GM12878 (cell line): ENCODE results near the gene AQP9. TPM values are rescaled to one million over a fixed set of nuclear protein-coding genes. Genes with fewer than 3 reads are reported as not detected.

Experiments
- ATAC-seq: fragments of 200-7000 bp; cut with Tn5 transposase; 3 replicates; pipeline ENCODE4 v1.9.1; 2020; ENCODE audit warnings: mild to moderate bottlenecking, moderate library complexity
- BruUV-seq: library from RNA; stranded (reverse); fragments of 400-500 nt; replicated peaks from 2 replicates; lab custom pipeline; 2021; lab: Mats Ljungman, UMichigan
- CTCF ChIA-PET: fragments of 300-600 bp; sonication (Branson Sonifier 250); formaldehyde crosslinking; extraction: SDS; loops from one replicate; lab custom pipeline; 2021; ENCODE audit warnings: inconsistent platforms; lab: Yijun Ruan, JAX
- POLR2A ChIA-PET: fragments of 350-600 bp; formaldehyde crosslinking; extraction: SDS; loops from one replicate; lab custom pipeline; 2021; ENCODE audit warnings: inconsistent platforms; lab: Charles Lee
- RAD21 ChIA-PET: fragments of 300-600 bp; sonication (Branson Sonifier 250); formaldehyde crosslinking; loops from one replicate; lab custom pipeline; 2023; ENCODE audit warnings: antibody characterized with exemption; ENCODE audit not compliant: unreplicated experiment; lab: Charles Lee
- SMC1A ChIA-PET: fragments of 300-600 bp; sonication (Branson Sonifier 250); formaldehyde crosslinking; loops from one replicate; lab custom pipeline; 2023; ENCODE audit not compliant: unreplicated experiment, uncharacterized antibody; lab: Charles Lee
- DNase-seq: peaks from one replicate; pipeline ENCODE4 v3.0.0-alpha.2; 2011; ENCODE audit warnings: low read depth, low spot score
- FAIRE-seq: peaks from 3 replicates; lab custom pipeline; 2011; peaks lifted over from hg19 to GRCh38; lab: Jason Lieb, UNC
- H2AFZ ChIP-seq: 2 replicates; pipeline ENCODE4 v1.6.0; 2011; ENCODE audit warnings: low read depth, low read length, control low read depth; ENCODE audit not compliant: control insufficient read depth
- H3K27ac ChIP-seq: 2 replicates; pipeline ENCODE4 v1.5.1; 2011; ENCODE audit warnings: control low read depth; ENCODE audit not compliant: control insufficient read depth, insufficient read depth
- H3K27me3 ChIP-seq, 2 experiments: replicated peaks in 1 of 2; 2 replicates each; pipeline versions ENCODE4 v1.6.0 to v1.6.1; 2011; ENCODE audit warnings: low read length in 1 of 2; ENCODE audit not compliant: control insufficient read depth in 2 of 2, insufficient read depth in 2 of 2
- H3K36me3 ChIP-seq, 2 experiments: 2 replicates each; pipeline ENCODE4 v1.5.1; 2011; ENCODE audit warnings: low read length in 1 of 2; ENCODE audit not compliant: control insufficient read depth in 2 of 2, insufficient read depth in 2 of 2
- H3K4me1 ChIP-seq: 2 replicates; pipeline ENCODE4 v1.6.1; 2011; ENCODE audit warnings: mild to moderate bottlenecking, low read length, moderate library complexity, mixed read lengths; ENCODE audit not compliant: control insufficient read depth, insufficient read depth
- H3K4me2 ChIP-seq: 2 replicates; pipeline ENCODE4 v1.6.0; 2011; ENCODE audit warnings: control low read depth; ENCODE audit not compliant: control insufficient read depth, insufficient read depth
- H3K4me3 ChIP-seq: fragments of 200-600 bp; sonication (generic); 2 replicates; pipeline ENCODE4 v1.5.1; 2016
- H3K79me2 ChIP-seq: 2 replicates; pipeline ENCODE4 v1.6.0; 2011; ENCODE audit warnings: low read length; ENCODE audit not compliant: control insufficient read depth, insufficient read depth
- H3K9ac ChIP-seq: 2 replicates; pipeline ENCODE4 v1.8.0; 2011; ENCODE audit warnings: low read length, control low read depth, mixed read lengths; ENCODE audit not compliant: control insufficient read depth, insufficient read depth
- H3K9me3 ChIP-seq: replicated peaks from 3 replicates; pipeline ENCODE4 v1.5.1; 2011; ENCODE audit warnings: mild to moderate bottlenecking, low read length; ENCODE audit not compliant: control insufficient read depth, insufficient read depth
- H4K20me1 ChIP-seq: 2 replicates; pipeline ENCODE4 v1.6.0; 2011; ENCODE audit not compliant: control insufficient read depth, insufficient read depth
- ATF3 ChIP-seq: IDR thresholded peaks from 2 replicates; pipeline ENCODE4 v1.6.1; 2011; ENCODE audit warnings: low read depth, mild to moderate bottlenecking, low read length, moderate library complexity, borderline replicate concordance; ENCODE audit errors: extremely low read depth
- BMI1 ChIP-seq: fragments of 450-650 bp; IDR thresholded peaks from 2 replicates; pipeline ENCODE4 v1.6.1; 2016; ENCODE audit warnings: mild to moderate bottlenecking, moderate library complexity, borderline replicate concordance
- CHD2 ChIP-seq: IDR thresholded peaks from 2 replicates; pipeline ENCODE4 v1.6.1; 2011; ENCODE audit warnings: low read depth, low read length, improper control_type of control experiment, borderline replicate concordance
- E2F4 ChIP-seq: IDR thresholded peaks from 2 replicates; pipeline ENCODE4 v1.6.1; 2012; ENCODE audit warnings: low read depth, low read length, improper control_type of control experiment
- GATAD2B ChIP-seq: fragments of 450-650 bp; conservative IDR thresholded peaks from 2 replicates; pipeline ENCODE4 v1.6.1; 2017; ENCODE audit warnings: low read depth, mild to moderate bottlenecking, moderate library complexity
- JUND ChIP-seq: IDR thresholded peaks from 2 replicates; pipeline ENCODE4 v1.6.1; 2012; ENCODE audit warnings: low read depth, mild to moderate bottlenecking, low read length, improper control_type of control experiment, moderate library complexity
- POLR2A ChIP-seq: IDR thresholded peaks from 2 replicates; pipeline ENCODE4 v1.6.1; 2011; ENCODE audit warnings: low read depth, mild to moderate bottlenecking, low read length
- RAD21 ChIP-seq: IDR thresholded peaks from 2 replicates; pipeline ENCODE4 v1.6.1; 2011; ENCODE audit warnings: mild to moderate bottlenecking, low read depth, low read length, moderate library complexity; ENCODE audit not compliant: insufficient read depth
- YY1 ChIP-seq: IDR thresholded peaks from 2 replicates; pipeline ENCODE4 v1.6.1; 2011; ENCODE audit warnings: low read depth, mild to moderate bottlenecking, low read length
- ZBED1 ChIP-seq: IDR thresholded peaks from 2 replicates; pipeline ENCODE4 v1.6.1; 2016; ENCODE audit warnings: borderline replicate concordance
- ZNF217 ChIP-seq: fragments of 450-650 bp; IDR thresholded peaks from 2 replicates; pipeline ENCODE4 v1.6.1; 2017; ENCODE audit warnings: antibody characterized with exemption, mild to moderate bottlenecking
- ZNF384 ChIP-seq: IDR thresholded peaks from 2 replicates; pipeline ENCODE4 v1.6.1; 2012; ENCODE audit warnings: low read depth, mild to moderate bottlenecking, low read length, improper control_type of control experiment, borderline replicate concordance
- WGBS: methylation state at CpG from one replicate; pipeline ENCODE4 v1.1.6; 2016; ENCODE audit warnings: low lambda C conversion rate; ENCODE audit not compliant: insufficient replicate concordance, insufficient coverage; ENCODE audit errors: missing lambda C conversion rate; 5-methylcytosine and 5-hydroxymethylcytosine counted together
- in situ Hi-C: fragments of 300-500 bp; cut with MboI; formaldehyde crosslinking; loops from 9 replicates; pipeline ENCODE4 v1.14.3; 2018; ENCODE audit warnings: mixed read lengths
- intact Hi-C: fragments of 100-400 bp; cut with micrococcal nuclease; formaldehyde crosslinking; loops from one replicate; pipeline ENCODE4 v1.14.2; 2022; ENCODE audit not compliant: unreplicated experiment
- polyA plus RNA-seq, 11 experiments: library from polyadenylated mRNA; depleted of rRNA in 4 of 11; unstranded in 6 of 11; stranded (reverse) in 5 of 11; fragments of >200 nt; fragmentation: Nextera tagmentation in 4 of 11; fragmentation: Illumina TruSeq in 1 of 11; extraction: Ambion mirVana in 4 of 11; extraction: Trizol in 1 of 11; gene quantifications; 1 replicate in 1 of 11; 2 replicates in 10 of 11; pipeline versions ENCODE4 v1.2.1 to v1.2.3, GENCODE V29; 2011 to 2016; ENCODE audit warnings: inconsistent platforms in 2 of 11, missing spikeins in 2 of 11, low read depth in 1 of 11
- total RNA-seq, 4 experiments: library from RNA; depleted of rRNA in 3 of 4; stranded (reverse); fragments of >200 nt in 3 of 4; fragmentation: Illumina TruSeq in 1 of 4; extraction: Trizol in 1 of 4; gene quantifications; 2 replicates each; pipeline versions ENCODE4 v1.2.1 to v1.2.3, GENCODE V29; 2013 to 2021

AQP9 gene
- total and polyA plus RNA-seq, 10 of the 15 experiments (the other 5 are each of a cell fraction or from before 2014, with no cell fraction given) = 0.05 to 3.0 (median 0.22) TPM

- no peaks in the 10 kb centered on the region for H3K79me2 ChIP-seq
- DNase-seq = no peak
- ATAC-seq = no peak
- ChIA-PET CTCF (interaction anchor here (0.6 to 2.3 kb wide), 12 partner anchors 21 to 1462 kb away, joined by 3 to 30 read pairs (median 8); partner anchors contain the start of gene ADAM10), SMC1A (interaction anchor here (0.7 to 2.2 kb wide), 4 partner anchors 15 to 594 kb away, joined by 3 to 11 read pairs (median 6); no protein-coding TSS in a partner anchor), POLR2A (no interaction called here), RAD21 (interaction anchor here (1.5 to 3.1 kb wide), 5 partner anchors 15 to 1264 kb away, joined by 3 to 23 read pairs (median 5); partner anchors contain the start of gene MINDY2)
- H3K9ac ChIP-seq = no peak overlapping the region
- no peaks in the 10 kb centered on the region; a peak in 1 of 4 replicates for H3K27me3 ChIP-seq
- no peak overlapping the region for H3K4me2 ChIP-seq
- no peak overlapping the region for H3K27ac ChIP-seq
- 12% methylated on average over 7 of the region's 8 CpGs for WGBS
- H3K4me3 ChIP-seq = no peak overlapping the region
- TF ChIP-seq ATF3 (no peak), RAD21 (no peak), ZNF217 (no peak), CHD2 (no peak), POLR2A (no peak), ZBED1 (no peak), JUND (no peak), BMI1 (no peak), ZNF384 (no peak), YY1 (no peak), GATAD2B (no peak), E2F4 (no peak)
- BruUV-seq = no TSS peak
- FAIRE-seq = no peak
- H4K20me1 ChIP-seq = no peaks in the 10 kb centered on the region
- no peaks in the 10 kb centered on the region for H3K36me3 ChIP-seq
- no peak overlapping the region for H2AFZ ChIP-seq
- no peaks in the 10 kb centered on the region for H3K4me1 ChIP-seq
- H3K9me3 ChIP-seq = no peaks in the 10 kb centered on the region
- intact Hi-C loops (loop anchor here (5.0 to 10.0 kb wide), 5 partner anchors 518 to 1298 kb away; partner anchors contain the start of gene ADAM10), in situ Hi-C loops (loop anchor here (10.0 kb wide), 2 partner anchors 1265 to 1295 kb away; no protein-coding TSS in a partner anchor)
Observed at GRCh38 chr15:58229297-58229768, 91.2 kb downstream of the AQP9 start.
